ENCODE results near the gene PALLD. TPM values are rescaled to one million over a fixed set of nuclear protein-coding genes. Genes with fewer than 3 reads are reported as not detected.

PALLD gene
- total RNA-seq, 1 donor from 2014 or later: 16.4 TPM

GRCh38 chr4:168769837-168770236 is 273.0 kb downstream of the PALLD start:
- H3K36me3 Mint-ChIP-seq (ENCODE audit: low read depth, unreplicated experiment): no peaks in the 10 kb centered on the region
- no peaks in the 10 kb centered on the region for H3K4me1 Mint-ChIP-seq (ENCODE audit: unreplicated experiment)
- no peak overlapping the region for H3K27ac Mint-ChIP-seq (ENCODE audit: unreplicated experiment)
- H3K9me3 Mint-ChIP-seq (ENCODE audit: unreplicated experiment): no peaks in the 10 kb centered on the region
- no peak overlapping the region for H3K4me3 Mint-ChIP-seq (ENCODE audit: unreplicated experiment)
- peaks cover 4% of the 10 kb centered on the region for H3K27me3 Mint-ChIP-seq (ENCODE audit: unreplicated experiment)
- TF ChIP-seq, protein P1, sequence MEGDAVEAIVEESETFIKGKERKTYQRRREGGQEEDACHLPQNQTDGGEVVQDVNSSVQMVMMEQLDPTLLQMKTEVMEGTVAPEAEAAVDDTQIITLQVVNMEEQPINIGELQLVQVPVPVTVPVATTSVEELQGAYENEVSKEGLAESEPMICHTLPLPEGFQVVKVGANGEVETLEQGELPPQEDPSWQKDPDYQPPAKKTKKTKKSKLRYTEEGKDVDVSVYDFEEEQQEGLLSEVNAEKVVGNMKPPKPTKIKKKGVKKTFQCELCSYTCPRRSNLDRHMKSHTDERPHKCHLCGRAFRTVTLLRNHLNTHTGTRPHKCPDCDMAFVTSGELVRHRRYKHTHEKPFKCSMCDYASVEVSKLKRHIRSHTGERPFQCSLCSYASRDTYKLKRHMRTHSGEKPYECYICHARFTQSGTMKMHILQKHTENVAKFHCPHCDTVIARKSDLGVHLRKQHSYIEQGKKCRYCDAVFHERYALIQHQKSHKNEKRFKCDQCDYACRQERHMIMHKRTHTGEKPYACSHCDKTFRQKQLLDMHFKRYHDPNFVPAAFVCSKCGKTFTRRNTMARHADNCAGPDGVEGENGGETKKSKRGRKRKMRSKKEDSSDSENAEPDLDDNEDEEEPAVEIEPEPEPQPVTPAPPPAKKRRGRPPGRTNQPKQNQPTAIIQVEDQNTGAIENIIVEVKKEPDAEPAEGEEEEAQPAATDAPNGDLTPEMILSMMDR (IDR thresholded peaks at IDR 0.05; ENCODE audit: unreplicated experiment): no peak
- DNase-seq (ENCODE audit: low spot score): no peak

DNA sequence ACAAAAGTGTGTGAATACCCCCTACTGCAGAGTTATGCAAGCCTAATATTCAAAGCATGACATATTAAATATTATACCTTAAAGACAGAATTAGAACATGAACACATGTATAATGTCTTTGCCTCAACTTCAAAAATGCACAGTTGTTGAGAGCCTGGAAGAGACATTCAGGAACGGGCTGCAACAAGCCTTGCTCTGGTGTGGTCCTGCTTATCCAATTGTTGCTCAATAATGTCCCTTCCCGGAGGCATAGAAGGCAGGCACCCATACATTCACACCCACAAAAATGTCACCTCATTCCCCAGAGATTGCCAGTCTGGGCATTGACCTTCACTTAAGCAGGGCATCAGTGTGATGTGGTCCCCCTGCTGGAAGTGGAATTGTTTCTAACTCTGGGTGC is 274.4 kb downstream of the PALLD start:
- H3K4me1 Mint-ChIP-seq (ENCODE audit: unreplicated experiment): no peaks in the 10 kb centered on the region

GRCh38 chr4:168773388-168774195 is 276.7 kb downstream of the PALLD start:
- H3K36me3 Mint-ChIP-seq (ENCODE audit: low read depth, unreplicated experiment): peaks cover 6% of the 10 kb centered on the region
- H3K4me3 Mint-ChIP-seq (ENCODE audit: unreplicated experiment): no peak overlapping the region
- peaks cover 6% of the 10 kb centered on the region for H3K9me3 Mint-ChIP-seq (ENCODE audit: unreplicated experiment)
- no peaks in the 10 kb centered on the region for H3K27me3 Mint-ChIP-seq (ENCODE audit: unreplicated experiment)
- no peak for DNase-seq (ENCODE audit: low spot score)
- peaks cover 14% of the 10 kb centered on the region for H3K4me1 Mint-ChIP-seq (ENCODE audit: unreplicated experiment)
- TF ChIP-seq, protein P1 (IDR thresholded peaks at IDR 0.05; ENCODE audit: unreplicated experiment): no peak
- no peak overlapping the region for H3K27ac Mint-ChIP-seq (ENCODE audit: unreplicated experiment)

More for the DNA sequence above, 274.4 kb downstream of the PALLD start:
- Mint-ChIP-seq H3K27ac (ENCODE audit: unreplicated experiment) (no peak overlapping the region), H3K36me3 (ENCODE audit: low read depth, unreplicated experiment) (no peaks in the 10 kb centered on the region), H3K4me3 (ENCODE audit: unreplicated experiment) (no peak overlapping the region), H3K9me3 (ENCODE audit: unreplicated experiment) (peaks cover 5% of the 10 kb centered on the region), H3K27me3 (ENCODE audit: unreplicated experiment) (peaks cover 4% of the 10 kb centered on the region)
- no peak for DNase-seq (ENCODE audit: low spot score)
- TF ChIP-seq, protein P1 (IDR thresholded peaks at IDR 0.05; ENCODE audit: unreplicated experiment): no peak

GRCh38 chr4:168776382-168776781 is 279.5 kb downstream of the PALLD start:
- no peak overlapping the region for H3K27ac Mint-ChIP-seq (ENCODE audit: unreplicated experiment)
- no peak overlapping the region for H3K4me3 Mint-ChIP-seq (ENCODE audit: unreplicated experiment)
- DNase-seq (ENCODE audit: low spot score): no peak
- TF ChIP-seq, protein P1 (IDR thresholded peaks at IDR 0.05; ENCODE audit: unreplicated experiment): no peak
- H3K9me3 Mint-ChIP-seq (ENCODE audit: unreplicated experiment): peaks cover 6% of the 10 kb centered on the region
- H3K27me3 Mint-ChIP-seq (ENCODE audit: unreplicated experiment): no peaks in the 10 kb centered on the region
- H3K4me1 Mint-ChIP-seq (ENCODE audit: unreplicated experiment): peaks cover 14% of the 10 kb centered on the region
- peaks cover 6% of the 10 kb centered on the region for H3K36me3 Mint-ChIP-seq (ENCODE audit: low read depth, unreplicated experiment)

DNA sequence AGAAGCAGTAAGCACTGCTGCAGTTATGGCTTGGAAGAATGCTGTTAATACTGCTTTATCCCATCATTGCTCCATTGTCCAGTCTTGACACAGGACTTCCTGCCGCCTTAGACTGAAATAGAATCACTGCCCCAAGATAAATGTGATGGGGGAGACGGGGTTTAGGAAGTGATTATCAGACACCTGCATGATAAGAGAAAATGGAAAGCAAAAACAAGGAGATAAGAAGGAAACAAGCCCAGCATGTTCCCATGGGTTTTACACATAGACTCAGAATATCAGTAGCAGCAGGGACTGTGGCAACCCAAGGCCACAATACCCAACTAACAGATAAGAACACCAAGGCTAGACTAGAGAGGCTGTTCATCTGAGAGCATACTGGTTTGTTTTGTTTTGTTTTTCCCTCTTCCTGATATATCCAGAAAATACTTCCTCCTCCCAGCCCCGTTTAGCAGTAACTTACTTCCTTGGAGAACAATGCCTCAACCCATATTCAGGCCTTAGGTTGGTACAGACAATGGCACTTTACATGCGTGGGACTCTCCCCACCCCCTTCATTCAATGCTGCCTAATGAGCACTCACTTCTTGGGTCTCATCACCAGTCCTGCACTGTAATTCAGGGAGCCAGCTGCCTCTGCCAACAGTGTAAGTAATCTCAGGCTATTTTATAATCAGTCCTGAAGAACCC is 280.6 kb downstream of the PALLD start:
- H3K4me1 Mint-ChIP-seq (ENCODE audit: unreplicated experiment): peaks cover 14% of the 10 kb centered on the region
- peaks cover 6% of the 10 kb centered on the region for H3K9me3 Mint-ChIP-seq (ENCODE audit: unreplicated experiment)
- TF ChIP-seq, protein P1 (IDR thresholded peaks at IDR 0.05; ENCODE audit: unreplicated experiment): no peak
- H3K27me3 Mint-ChIP-seq (ENCODE audit: unreplicated experiment): no peaks in the 10 kb centered on the region
- H3K36me3 Mint-ChIP-seq (ENCODE audit: low read depth, unreplicated experiment): peaks cover 6% of the 10 kb centered on the region
- no peak overlapping the region for H3K4me3 Mint-ChIP-seq (ENCODE audit: unreplicated experiment)
- DNase-seq (ENCODE audit: low spot score): no peak
- no peak overlapping the region for H3K27ac Mint-ChIP-seq (ENCODE audit: unreplicated experiment)
